ENCODE measurements around the gene PI4K2A. TPM values are rescaled to one million over a fixed set of nuclear protein-coding genes. Genes with fewer than 3 reads are reported as not detected.

The PI4K2A gene
- total RNA-seq, 2 experiments from 2014 or later = 8.9 to 9.5 TPM

GRCh38 chr10:97608991-97609561 lies 31.4 kb upstream of the PI4K2A start:
- ChIA-PET CTCF (interaction anchor here (1.0 to 2.0 kb wide), 4 partner anchors 16 to 79 kb away, joined by 3 to 7 read pairs (median 4); partner anchors contain the start of gene ANKRD2), POLR2A (interaction anchor here (0.6 kb wide), 1 partner anchor 360 kb away, joined by 3 read pairs; no protein-coding TSS in a partner anchor)
- no peak for DNase-seq
- no peaks in the 10 kb centered on the region for H3K4me1 Mint-ChIP-seq (ENCODE audit: low read depth)
- H3K36me3 Mint-ChIP-seq (ENCODE audit: low read depth) = no peaks in the 10 kb centered on the region
- no peak overlapping the region for H3K4me3 Mint-ChIP-seq
- H3K9me3 Mint-ChIP-seq (ENCODE audit: insufficient read depth) = no peaks in the 10 kb centered on the region
- H3K27ac Mint-ChIP-seq = no peak overlapping the region
- H3K27me3 Mint-ChIP-seq (ENCODE audit: low read depth) = peaks cover 5% of the 10 kb centered on the region
- ATAC-seq = no peak

DNA sequence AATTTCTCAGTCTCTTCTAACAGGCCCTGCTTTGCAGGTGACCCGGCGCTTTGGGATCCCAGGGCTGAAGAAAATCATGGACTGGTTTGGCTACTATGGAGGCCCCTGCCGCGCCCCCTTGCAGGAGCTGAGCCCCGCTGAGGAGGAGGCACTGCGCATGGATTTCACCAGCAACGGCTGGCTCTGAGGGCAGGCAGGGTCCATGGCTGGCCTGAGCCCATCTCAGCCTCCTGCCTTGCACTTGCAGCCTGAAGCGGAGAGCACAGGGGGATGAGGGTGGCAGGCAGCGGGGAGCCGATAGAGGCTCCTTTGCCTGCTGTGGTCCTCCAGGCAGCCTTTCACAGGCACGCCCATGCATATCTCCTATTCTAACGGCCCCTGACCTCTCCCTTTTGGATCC lies 29.0 kb upstream of the PI4K2A start:
- Mint-ChIP-seq H3K4me3 (no peak overlapping the region), H3K27ac (no peak overlapping the region), H3K36me3 (ENCODE audit: low read depth) (no peaks in the 10 kb centered on the region), H3K9me3 (ENCODE audit: insufficient read depth) (no peaks in the 10 kb centered on the region), H3K4me1 (ENCODE audit: low read depth) (no peaks in the 10 kb centered on the region), H3K27me3 (ENCODE audit: low read depth) (peaks cover under 1% of the 10 kb centered on the region)
- no peak for ATAC-seq
- ChIA-PET CTCF (interaction anchor here (0.9 to 2.2 kb wide), 4 partner anchors 11 to 144 kb away, joined by 3 to 18 read pairs (median 4); partner anchors contain the start of gene ANKRD2), POLR2A (no interaction called here)
- DNase-seq = no peak

DNA sequence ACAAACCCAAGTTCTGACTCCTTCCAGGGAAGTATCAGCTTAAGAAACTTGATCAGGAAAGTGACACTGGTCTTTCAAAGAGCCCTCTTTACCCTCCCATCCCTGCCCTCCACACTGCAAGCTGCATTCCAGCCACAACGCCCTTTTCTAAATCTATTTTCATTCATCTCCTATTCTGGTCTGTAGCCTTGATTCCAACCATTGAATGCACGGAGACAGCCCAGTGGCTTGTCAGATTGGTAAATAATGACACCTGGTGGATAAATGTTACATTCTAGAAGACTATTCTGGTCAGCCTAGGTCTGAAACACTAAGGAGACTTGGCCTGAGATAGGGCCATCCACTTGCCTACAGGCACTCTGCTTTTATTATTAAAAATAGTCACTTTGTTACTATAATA lies 28.1 kb upstream of the PI4K2A start:
- Mint-ChIP-seq H3K27ac (no peak overlapping the region), H3K4me1 (ENCODE audit: low read depth) (no peaks in the 10 kb centered on the region), H3K4me3 (no peak overlapping the region), H3K36me3 (ENCODE audit: low read depth) (no peaks in the 10 kb centered on the region), H3K27me3 (ENCODE audit: low read depth) (no peaks in the 10 kb centered on the region), H3K9me3 (ENCODE audit: insufficient read depth) (no peaks in the 10 kb centered on the region)
- POLR2A ChIA-PET = no interaction called here
- DNase-seq (no peak), ATAC-seq (peak; percentile 58)
- CTCF ChIA-PET = interaction anchor here (0.8 to 2.2 kb wide), 6 partner anchors 38 to 205 kb away, joined by 3 to 18 read pairs (median 6); partner anchors contain the start of gene ANKRD2

DNA sequence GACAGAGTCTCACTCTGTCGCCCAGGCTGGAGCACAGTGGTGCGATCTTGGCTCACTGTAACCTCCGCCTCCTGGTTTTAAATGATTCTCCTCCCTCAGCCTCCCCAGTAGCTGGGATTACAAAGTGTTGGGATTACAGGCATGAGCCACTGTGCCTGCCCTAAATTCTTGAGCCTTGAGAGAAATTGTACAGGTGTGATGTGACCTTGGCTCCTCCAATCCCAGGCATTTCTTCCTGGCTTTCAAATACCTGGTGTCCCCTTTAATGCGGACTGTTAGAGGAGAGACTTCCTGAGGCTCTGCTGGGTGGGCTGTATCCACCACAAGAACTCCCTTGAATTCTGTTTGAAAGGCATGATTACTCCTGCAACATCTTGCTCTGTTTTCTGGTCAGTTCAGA lies 22.2 kb upstream of the PI4K2A start:
- DNase-seq = no peak
- Mint-ChIP-seq H3K36me3 (ENCODE audit: low read depth) (no peaks in the 10 kb centered on the region), H3K9me3 (ENCODE audit: insufficient read depth) (no peaks in the 10 kb centered on the region), H3K4me3 (no peak overlapping the region), H3K27ac (no peak overlapping the region), H3K27me3 (ENCODE audit: low read depth) (no peaks in the 10 kb centered on the region), H3K4me1 (ENCODE audit: low read depth) (no peaks in the 10 kb centered on the region)
- ATAC-seq = no peak
- POLR2A ChIA-PET = no interaction called here
- CTCF ChIA-PET = no interaction called here

DNA sequence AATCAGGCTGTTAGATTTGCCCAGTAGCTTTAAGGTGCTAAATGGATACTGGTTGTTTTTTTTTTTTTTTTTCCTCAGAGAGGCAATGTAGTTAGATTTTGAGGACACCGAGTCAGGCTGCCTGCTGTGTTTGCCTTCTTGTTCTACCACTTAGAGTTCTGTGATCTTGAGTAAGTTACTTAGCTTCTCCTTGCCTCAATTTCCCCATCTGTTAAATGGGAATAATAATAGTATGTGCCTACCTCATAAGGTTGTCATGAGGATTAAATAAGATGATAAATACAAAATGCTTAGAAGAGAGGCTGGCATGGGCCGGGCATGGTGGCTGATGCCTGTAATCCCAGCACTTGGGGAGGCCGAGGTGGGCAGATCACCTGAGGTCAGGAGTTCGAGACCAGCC lies 21.7 kb upstream of the PI4K2A start:
- Mint-ChIP-seq H3K27me3 (ENCODE audit: low read depth) (no peaks in the 10 kb centered on the region), H3K9me3 (ENCODE audit: insufficient read depth) (no peaks in the 10 kb centered on the region), H3K27ac (no peak overlapping the region), H3K36me3 (ENCODE audit: low read depth) (no peaks in the 10 kb centered on the region), H3K4me3 (no peak overlapping the region), H3K4me1 (ENCODE audit: low read depth) (no peaks in the 10 kb centered on the region)
- CTCF ChIA-PET = no interaction called here
- POLR2A ChIA-PET = no interaction called here
- DNase-seq (no peak), ATAC-seq (no peak)

- DNase-seq (no peak), ATAC-seq (no peak)
- H3K4me1 Mint-ChIP-seq (ENCODE audit: low read depth) = no peaks in the 10 kb centered on the region
- H3K36me3 Mint-ChIP-seq (ENCODE audit: low read depth) = no peaks in the 10 kb centered on the region
- no peak overlapping the region for H3K4me3 Mint-ChIP-seq
- H3K27me3 Mint-ChIP-seq (ENCODE audit: low read depth) = no peaks in the 10 kb centered on the region
- ChIA-PET CTCF (no interaction called here), POLR2A (no interaction called here)
- H3K27ac Mint-ChIP-seq = no peak overlapping the region
- no peaks in the 10 kb centered on the region for H3K9me3 Mint-ChIP-seq (ENCODE audit: insufficient read depth)
Measured at GRCh38 chr10:97623277-97623676, 17.2 kb upstream of the PI4K2A start.

GRCh38 chr10:97627731-97628130 lies 12.7 kb upstream of the PI4K2A start:
- Mint-ChIP-seq H3K27ac (no peak overlapping the region), H3K4me3 (no peak overlapping the region), H3K27me3 (ENCODE audit: low read depth) (no peaks in the 10 kb centered on the region), H3K4me1 (ENCODE audit: low read depth) (peaks cover 5% of the 10 kb centered on the region), H3K9me3 (ENCODE audit: insufficient read depth) (no peaks in the 10 kb centered on the region), H3K36me3 (ENCODE audit: low read depth) (no peaks in the 10 kb centered on the region)
- ChIA-PET POLR2A (no interaction called here), CTCF (no interaction called here)
- no peak for DNase-seq
- ATAC-seq = no peak

DNA sequence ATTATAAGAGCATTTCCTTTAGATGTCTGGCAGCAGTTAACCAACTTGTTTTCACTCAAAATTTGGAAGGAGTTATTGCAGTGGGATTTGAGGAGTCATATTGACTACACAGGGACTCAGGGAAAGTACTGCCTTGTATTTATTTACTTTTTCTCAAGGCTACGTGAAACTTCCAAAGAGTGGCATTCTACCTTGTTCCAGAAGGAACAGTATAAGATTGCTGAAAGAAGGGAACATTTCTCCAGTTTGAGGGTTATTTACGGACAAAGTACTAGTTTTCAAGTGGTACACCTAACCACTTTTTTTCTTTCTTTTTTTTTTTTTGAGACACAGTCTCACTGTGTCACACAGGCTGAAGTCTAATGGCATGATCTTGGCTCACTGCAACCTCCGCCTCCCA lies 12.2 kb upstream of the PI4K2A start:
- Mint-ChIP-seq H3K27me3 (ENCODE audit: low read depth) (no peaks in the 10 kb centered on the region), H3K9me3 (ENCODE audit: insufficient read depth) (no peaks in the 10 kb centered on the region), H3K4me1 (ENCODE audit: low read depth) (peaks cover 10% of the 10 kb centered on the region), H3K27ac (no peak overlapping the region), H3K36me3 (ENCODE audit: low read depth) (no peaks in the 10 kb centered on the region), H3K4me3 (no peak overlapping the region)
- DNase-seq = no peak
- ATAC-seq = no peak
- POLR2A ChIA-PET = no interaction called here
- CTCF ChIA-PET = no interaction called here

DNA sequence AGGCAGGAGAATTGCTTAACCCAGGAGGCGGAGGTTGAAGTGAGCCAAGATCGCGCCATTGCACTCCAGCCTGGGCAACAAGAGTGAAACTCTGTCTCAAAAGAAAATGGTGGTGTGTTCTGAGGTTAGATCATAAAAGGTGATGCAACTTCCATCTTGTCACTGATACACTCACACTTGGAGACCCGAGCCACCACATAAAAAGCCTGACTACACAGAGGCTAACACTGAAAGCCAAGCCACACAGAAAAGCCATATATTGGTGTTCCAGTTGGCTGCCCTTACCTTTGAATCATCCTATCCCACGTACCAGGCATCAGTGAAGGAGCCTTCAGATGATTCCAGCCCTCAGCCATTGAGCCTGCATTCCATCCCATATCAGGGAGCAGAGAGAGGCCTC lies 11.2 kb upstream of the PI4K2A start:
- H3K4me1 Mint-ChIP-seq (ENCODE audit: low read depth) = peaks cover 20% of the 10 kb centered on the region
- H3K36me3 Mint-ChIP-seq (ENCODE audit: low read depth) = no peaks in the 10 kb centered on the region
- no peaks in the 10 kb centered on the region for H3K9me3 Mint-ChIP-seq (ENCODE audit: insufficient read depth)
- POLR2A ChIA-PET = no interaction called here
- no peaks in the 10 kb centered on the region for H3K27me3 Mint-ChIP-seq (ENCODE audit: low read depth)
- H3K4me3 Mint-ChIP-seq = no peak overlapping the region
- H3K27ac Mint-ChIP-seq = no peak overlapping the region
- DNase-seq (no peak), ATAC-seq (no peak)
- CTCF ChIA-PET = no interaction called here

DNA sequence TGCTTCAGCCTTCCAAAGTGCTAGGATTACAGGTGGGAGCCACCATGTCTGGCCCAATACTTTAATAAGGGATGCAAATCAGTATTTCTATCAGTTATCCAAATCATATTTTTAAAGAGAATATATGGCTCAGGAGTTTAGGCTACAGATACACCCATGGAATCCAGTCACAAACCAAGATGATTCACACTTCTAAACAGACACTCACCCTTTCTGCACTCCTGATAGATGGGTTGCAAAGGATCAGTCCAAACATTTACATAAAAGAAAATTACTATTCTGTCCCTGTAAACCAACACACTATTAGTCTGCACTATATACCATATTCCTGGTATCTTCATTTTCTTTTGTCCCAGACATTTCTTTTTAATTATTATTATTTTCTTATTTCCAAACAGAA lies 9.4 kb upstream of the PI4K2A start:
- H3K36me3 Mint-ChIP-seq (ENCODE audit: low read depth) = no peaks in the 10 kb centered on the region
- H3K4me3 Mint-ChIP-seq = no peak overlapping the region
- no peak for DNase-seq
- no peak overlapping the region for H3K27ac Mint-ChIP-seq
- ChIA-PET CTCF (no interaction called here), POLR2A (interaction anchor here (0.7 kb wide), 1 partner anchor 185 kb away, joined by 3 read pairs; the partner anchor contains the start of gene ZDHHC16)
- no peaks in the 10 kb centered on the region for H3K9me3 Mint-ChIP-seq (ENCODE audit: insufficient read depth)
- H3K4me1 Mint-ChIP-seq (ENCODE audit: low read depth) = peaks cover 20% of the 10 kb centered on the region
- ATAC-seq = no peak
- H3K27me3 Mint-ChIP-seq (ENCODE audit: low read depth) = no peaks in the 10 kb centered on the region

- Mint-ChIP-seq H3K27ac (peak within 1 kb of the TSS; percentile 88), H3K4me3 (peak within 1 kb of the TSS; percentile 98), H3K9me3 (ENCODE audit: insufficient read depth) (no peaks in the 10 kb centered on the region), H3K36me3 (ENCODE audit: low read depth) (no peaks in the 10 kb centered on the region), H3K4me1 (ENCODE audit: low read depth) (peaks cover 20% of the 10 kb centered on the region), H3K27me3 (ENCODE audit: low read depth) (no peaks in the 10 kb centered on the region)
- CTCF ChIA-PET = no interaction called here
- peak; percentile 93 for DNase-seq
- ATAC-seq = peak; percentile 99
- POLR2A ChIA-PET = no interaction called here
Measured at GRCh38 chr10:97632949-97633884, 7.3 kb upstream of the PI4K2A start, which contains the start of gene MORN4. MORN4 (minus strand) TSS chr10:97633500; CDS start chr10:97619653, 13,847 bp downstream.

DNA sequence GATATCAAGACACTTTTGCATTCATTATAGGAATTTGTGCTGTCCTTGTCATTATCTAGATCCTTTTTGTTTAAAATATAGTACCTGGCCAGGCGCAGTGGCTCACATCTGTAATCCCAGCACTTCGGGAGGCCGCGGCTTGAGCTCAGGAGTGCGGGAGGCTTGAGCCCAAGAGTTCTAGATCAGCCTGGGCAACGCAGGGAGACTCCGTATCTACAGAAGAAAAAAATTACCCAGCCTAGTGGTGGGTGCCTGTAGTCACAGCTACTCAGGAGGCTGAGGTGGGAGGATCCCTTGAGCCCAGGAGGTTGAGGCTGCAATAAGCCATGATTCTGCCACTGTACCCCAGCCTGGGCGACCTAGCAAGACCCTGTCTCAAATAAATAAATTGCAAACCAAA lies 6.5 kb upstream of the PI4K2A start:
- Mint-ChIP-seq H3K27me3 (ENCODE audit: low read depth) (no peaks in the 10 kb centered on the region), H3K36me3 (ENCODE audit: low read depth) (no peaks in the 10 kb centered on the region), H3K27ac (no peak overlapping the region), H3K9me3 (ENCODE audit: insufficient read depth) (no peaks in the 10 kb centered on the region), H3K4me3 (peak overlapping the region; percentile 98), H3K4me1 (ENCODE audit: low read depth) (peaks cover 20% of the 10 kb centered on the region)
- DNase-seq (no peak), ATAC-seq (no peak)
- POLR2A ChIA-PET = no interaction called here
- CTCF ChIA-PET = no interaction called here
